H9 (cell line): ENCODE measurements around the gene PTK7. TPM values are rescaled to one million over a fixed set of nuclear protein-coding genes. Genes with fewer than 3 reads are reported as not detected.
A peak's percentile ranks its signal among the peaks of the same experiment; 100 is the strongest.

Source experiments
- DNase-seq: peaks from one replicate; pipeline ENCODE4 v3.0.0-alpha.2; 2017
- H2AFZ ChIP-seq: one replicate; pipeline ENCODE4 v1.6.1; 2013; ENCODE audit warnings: mild to moderate bottlenecking, low read length, control low read depth, moderate library complexity
- H2AK5ac ChIP-seq: 2 replicates; pipeline ENCODE4 v1.6.1; 2013; ENCODE audit warnings: low read length, control low read depth, mixed read lengths; ENCODE audit not compliant: insufficient read length
- H2BK120ac ChIP-seq: one replicate; pipeline ENCODE4 v1.6.1; 2013; ENCODE audit warnings: low read depth, mild to moderate bottlenecking, low read length, control low read depth, inconsistent platforms; ENCODE audit not compliant: poor library complexity, severe bottlenecking
- H2BK12ac ChIP-seq: 2 replicates; pipeline ENCODE4 v1.6.1; 2013; ENCODE audit warnings: low read length, control low read depth, mixed read lengths, low read depth; ENCODE audit not compliant: insufficient read length
- H2BK15ac ChIP-seq: 2 replicates; pipeline ENCODE4 v1.6.1; 2013; ENCODE audit warnings: low read depth, low read length, control low read depth
- H2BK20ac ChIP-seq: one replicate; pipeline ENCODE4 v1.6.1; 2013; ENCODE audit warnings: low read depth, mild to moderate bottlenecking, low read length, control low read depth, inconsistent platforms; ENCODE audit not compliant: poor library complexity, severe bottlenecking
- H2BK5ac ChIP-seq: 2 replicates; pipeline ENCODE4 v1.6.1; 2013; ENCODE audit warnings: low read length, control low read depth, mixed read lengths; ENCODE audit not compliant: insufficient read length
- H3K14ac ChIP-seq: 2 replicates; pipeline ENCODE4 v1.6.1; 2013; ENCODE audit warnings: low read length, control low read depth; ENCODE audit not compliant: insufficient read depth
- H3K18ac ChIP-seq: 2 replicates; pipeline ENCODE4 v1.6.1; 2013; ENCODE audit warnings: low read depth, mild to moderate bottlenecking, mixed read lengths, low read length, control low read depth; ENCODE audit not compliant: insufficient read length
- H3K23ac ChIP-seq: 2 replicates; pipeline ENCODE4 v1.6.1; 2013; ENCODE audit warnings: low read length, control low read depth, mixed read lengths, low read depth; ENCODE audit not compliant: insufficient read length
- H3K23me2 ChIP-seq: 2 replicates; pipeline ENCODE4 v1.6.1; 2013; ENCODE audit warnings: low read depth, mild to moderate bottlenecking, mixed read lengths, low read length, control low read depth; ENCODE audit not compliant: insufficient read length, poor library complexity, severe bottlenecking
- H3K27ac ChIP-seq: 2 replicates; pipeline ENCODE4 v1.5.1; 2013; ENCODE audit warnings: low read length, control low read depth, mixed read lengths, low read depth; ENCODE audit not compliant: insufficient read length
- H3K27me3 ChIP-seq: 2 replicates; pipeline ENCODE4 v1.6.1; 2013; ENCODE audit warnings: low read length, control low read depth, inconsistent platforms; ENCODE audit not compliant: insufficient read depth
- H3K4ac ChIP-seq: 2 replicates; pipeline ENCODE4 v1.6.1; 2013; ENCODE audit warnings: low read depth, mild to moderate bottlenecking, control low read depth, inconsistent platforms, low read length, moderate library complexity
- H3K4me1 ChIP-seq: 2 replicates; pipeline ENCODE4 v1.6.1; 2013; ENCODE audit warnings: low read length, control low read depth, inconsistent platforms; ENCODE audit not compliant: insufficient read depth
- H3K4me2 ChIP-seq: 2 replicates; pipeline ENCODE4 v1.6.1; 2013; ENCODE audit warnings: low read length, control low read depth, mixed read lengths; ENCODE audit not compliant: insufficient read length, insufficient read depth
- H3K56ac ChIP-seq: 2 replicates; pipeline ENCODE4 v1.6.1; 2013; ENCODE audit warnings: low read depth, mild to moderate bottlenecking, mixed read lengths, low read length, control low read depth; ENCODE audit not compliant: insufficient read length
- H3K79me1 ChIP-seq: 2 replicates; pipeline ENCODE4 v1.6.1; 2013; ENCODE audit warnings: low read depth, mild to moderate bottlenecking, moderate library complexity, low read length, control low read depth, inconsistent platforms; ENCODE audit not compliant: insufficient read depth, poor library complexity, severe bottlenecking
- H3K79me2 ChIP-seq: 2 replicates; pipeline ENCODE4 v1.6.1; 2013; ENCODE audit warnings: low read length, control low read depth, inconsistent platforms; ENCODE audit not compliant: insufficient read depth
- H3K9ac ChIP-seq: 2 replicates; pipeline ENCODE4 v1.6.1; 2013; ENCODE audit warnings: low read length, control low read depth, mixed read lengths; ENCODE audit not compliant: insufficient read length; ENCODE audit errors: extremely low read depth
- H3K9me3 ChIP-seq: one replicate; pipeline ENCODE4 v1.6.1; 2013; ENCODE audit warnings: low read depth, low read length, inconsistent platforms; ENCODE audit not compliant: control insufficient read depth
- H3T11ph ChIP-seq: one replicate; pipeline ENCODE4 v1.6.1; 2013; ENCODE audit warnings: mild to moderate bottlenecking, low read length, control low read depth, inconsistent platforms
- H4K20me1 ChIP-seq: one replicate; pipeline ENCODE4 v1.6.1; 2013; ENCODE audit not compliant: control insufficient read depth, insufficient read length, insufficient read depth
- H4K5ac ChIP-seq: 2 replicates; pipeline ENCODE4 v1.6.1; 2013; ENCODE audit warnings: low read depth, mild to moderate bottlenecking, mixed read lengths, low read length, control low read depth; ENCODE audit not compliant: insufficient read length
- H4K8ac ChIP-seq: replicated peaks from 2 replicates; pipeline ENCODE4 v1.6.1; 2013; ENCODE audit warnings: low read length, control low read depth, mixed read lengths, low read depth; ENCODE audit not compliant: insufficient read length
- H4K91ac ChIP-seq: 2 replicates; pipeline ENCODE4 v1.6.1; 2013; ENCODE audit warnings: low read depth, mild to moderate bottlenecking, moderate library complexity, mixed read lengths, low read length, control low read depth; ENCODE audit not compliant: insufficient read length
- H3K27ac Mint-ChIP-seq, 3 experiments: 2 replicates in 2 of 3; 3 replicates in 1 of 3; pipeline ENCODE4 v1.8.0; 2020 to 2021; ENCODE audit warnings: mixed read lengths in 3 of 3, mild to moderate bottlenecking in 1 of 3, moderate library complexity in 1 of 3
- H3K27me3 Mint-ChIP-seq: 2 replicates; pipeline ENCODE4 v1.8.0; 2021; ENCODE audit warnings: low read depth, mild to moderate bottlenecking, moderate library complexity, mixed read lengths
- H3K36me3 Mint-ChIP-seq, 3 experiments: 2 replicates in 2 of 3; 3 replicates in 1 of 3; pipeline ENCODE4 v1.8.0; 2020 to 2021; ENCODE audit warnings: low read depth in 3 of 3, mixed read lengths in 3 of 3; ENCODE audit not compliant: insufficient read depth in 1 of 3
- H3K4me1 Mint-ChIP-seq, 2 experiments: 2 replicates each; pipeline ENCODE4 v1.8.0; 2020; ENCODE audit warnings: mixed read lengths in 2 of 2
- H3K4me3 Mint-ChIP-seq, 2 experiments: 2 replicates in 1 of 2; 3 replicates in 1 of 2; pipeline ENCODE4 v1.8.0; 2020 to 2021; ENCODE audit warnings: mild to moderate bottlenecking in 2 of 2, mixed read lengths in 2 of 2, moderate library complexity in 1 of 2
- H3K9me3 Mint-ChIP-seq, 2 experiments: 2 replicates in 1 of 2; 3 replicates in 1 of 2; pipeline ENCODE4 v1.8.0; 2020; ENCODE audit warnings: mild to moderate bottlenecking in 2 of 2, mixed read lengths in 2 of 2, moderate library complexity in 1 of 2
- CTCF ChIP-seq: fragments of 200-600 bp; sonication (generic); conservative IDR thresholded peaks from 3 replicates; pipeline ENCODE4 v1.8.0; 2021; ENCODE audit warnings: antibody characterized with exemption, mild to moderate bottlenecking
- WGBS: extraction: QIAGEN DNeasy Blood & Tissue Kit; methylation state at CpG from one replicate; pipeline ENCODE4 v1.1.7; 2013; ENCODE audit warnings: missing lambda C conversion rate, low lambda C conversion rate, mixed read lengths; ENCODE audit not compliant: insufficient read length; ENCODE audit errors: extremely low coverage; 5-methylcytosine and 5-hydroxymethylcytosine counted together
- total RNA-seq: library from RNA; stranded (reverse); gene quantifications from 2 replicates; pipeline ENCODE4 v1.2.1, GENCODE V29; 2021

Gene PTK7
- total RNA-seq, 1 experiment from 2014 or later, result 128 TPM

GRCh38 chr6:43203718-43204095 lies 127.6 kb downstream of the PTK7 start:
- Histone ChIP-seq H3K27me3 (no peaks in the 10 kb centered on the region), H2BK120ac (no peak overlapping the region), H4K5ac (no peak overlapping the region), H3K23me2 (no peaks in the 10 kb centered on the region), H3K27ac (no peak overlapping the region), H4K8ac (no peak overlapping the region), H2AK5ac (no peak overlapping the region), H2AFZ (no peak overlapping the region), H3K4me1 (no peaks in the 10 kb centered on the region), H2BK15ac (no peak overlapping the region), H4K20me1 (no peaks in the 10 kb centered on the region), H3K18ac (no peak overlapping the region), H3K56ac (no peak overlapping the region), H2BK5ac (no peak overlapping the region), H3K4ac (no peak overlapping the region), H3K9me3 (no peaks in the 10 kb centered on the region), H3K79me1 (no peaks in the 10 kb centered on the region), H3K4me2 (no peak overlapping the region), H2BK12ac (no peak overlapping the region), H3K79me2 (no peaks in the 10 kb centered on the region), H3K14ac (no peak overlapping the region), H3K9ac (no peak overlapping the region), H3T11ph (no peak overlapping the region), H3K23ac (no peak overlapping the region), H2BK20ac (no peak overlapping the region), H4K91ac (no peak overlapping the region)
- no peaks in the 10 kb centered on the region for H3K9me3 Mint-ChIP-seq
- H3K36me3 Mint-ChIP-seq, result no peaks in the 10 kb centered on the region; a peak in 3 of 7 replicates
- WGBS, result no CpG with 5 or more reads among the region's 8 CpGs
- no peak for TF ChIP-seq CTCF
- H3K27ac Mint-ChIP-seq, result peak overlapping the region in 1 of 3 experiments; percentile 50; a peak in 1 of 7 replicates
- H3K27me3 Mint-ChIP-seq, result no peaks in the 10 kb centered on the region; the same call in 1 of the 2 replicates
- H3K4me1 Mint-ChIP-seq, result peaks cover 4 to 10% of the 10 kb centered on the region in 2 experiments; a peak in 3 of 4 replicates
- DNase-seq, result no peak
- no peak overlapping the region for H3K4me3 Mint-ChIP-seq
